WTC11 (cell line): ENCODE data around the gene UGT3A2. TPM values are rescaled to one million over a fixed set of nuclear protein-coding genes. Genes with fewer than 3 reads are reported as not detected.
A peak's percentile ranks its signal among the peaks of the same experiment; 100 is the strongest.

ENCODE experiments used
- ATAC-seq: fragments of 200-7000 bp; cut with Tn5 transposase; 2 replicates; pipeline ENCODE4 v1.10.0; 2021; ENCODE audit warnings: mild to moderate bottlenecking, moderate library complexity
- CTCF ChIA-PET: fragments of 300-600 bp; sonication (Branson Sonifier 250); formaldehyde crosslinking; loops from one replicate; lab custom pipeline; 2021; ENCODE audit warnings: antibody characterized with exemption; lab: Charles Lee
- POLR2A ChIA-PET: fragments of 350-600 bp; sonication (Branson Sonifier 250); formaldehyde crosslinking; loops from one replicate; lab custom pipeline; 2021; ENCODE audit warnings: antibody characterized with exemption; lab: Charles Lee
- DNase-seq: peaks from one replicate; pipeline ENCODE4 v3.0.0; 2021; ENCODE audit warnings: low spot score
- H3K27ac Mint-ChIP-seq: 2 replicates; pipeline ENCODE4 v1.8.0; 2021; ENCODE audit warnings: mixed read lengths
- H3K27me3 Mint-ChIP-seq: 2 replicates; pipeline ENCODE4 v1.8.0; 2021; ENCODE audit warnings: low read depth, mild to moderate bottlenecking, moderate library complexity, mixed read lengths
- H3K36me3 Mint-ChIP-seq: 2 replicates; pipeline ENCODE4 v1.8.0; 2021; ENCODE audit warnings: mixed read lengths
- H3K4me1 Mint-ChIP-seq: 2 replicates; pipeline ENCODE4 v1.8.0; 2022; ENCODE audit warnings: mixed read lengths
- H3K4me3 Mint-ChIP-seq: 2 replicates; pipeline ENCODE4 v1.8.0; 2021; ENCODE audit warnings: mild to moderate bottlenecking, moderate library complexity, mixed read lengths
- H3K9me3 Mint-ChIP-seq: 2 replicates; pipeline ENCODE4 v1.8.0; 2021; ENCODE audit warnings: mixed read lengths
- ATF2 ChIP-seq: sonication (generic); formaldehyde crosslinking; IDR thresholded peaks from 2 replicates; pipeline ENCODE4 v1.8.1; 2022; ENCODE audit warnings: low read depth, missing genetic modification reagents, borderline replicate concordance
- EMX1 ChIP-seq: fragments of 250-450 bp; sonication (Bioruptor Pico); IDR thresholded peaks from 2 replicates; pipeline ENCODE4 v1.8.0; 2021; ENCODE audit warnings: mild to moderate bottlenecking
- IRF1 ChIP-seq: sonication (generic); formaldehyde crosslinking; IDR thresholded peaks from 2 replicates; pipeline ENCODE4 v1.8.0; 2023; ENCODE audit warnings: missing genetic modification reagents
- KAT7 ChIP-seq: sonication (generic); formaldehyde crosslinking; IDR thresholded peaks from 2 replicates; pipeline ENCODE4 v1.8.1; 2023; ENCODE audit warnings: missing genetic modification reagents, mild to moderate bottlenecking, borderline replicate concordance
- NR1H2 ChIP-seq: sonication (generic); formaldehyde crosslinking; IDR thresholded peaks from 2 replicates; pipeline ENCODE4 v1.9.0; 2021; ENCODE audit warnings: mild to moderate bottlenecking, moderate library complexity, missing genetic modification reagents
- ZNF423 ChIP-seq: fragments of 250-450 bp; sonication (Bioruptor Pico); IDR thresholded peaks from 2 replicates; pipeline ENCODE4 v2.1.2; 2022; ENCODE audit warnings: mild to moderate bottlenecking, moderate library complexity
- total RNA-seq: library from RNA; stranded (reverse); gene quantifications from 3 replicates; pipeline ENCODE4 v1.2.3, GENCODE V29; 2021
- TF ChIP-seq, protein P1 (sequence below): sonication (generic); formaldehyde crosslinking; IDR thresholded peaks from 2 replicates; pipeline ENCODE4 v1.8.1; 2023; ENCODE audit warnings: mild to moderate bottlenecking, missing genetic modification reagents, borderline replicate concordance

Gene UGT3A2
- total RNA-seq, 1 experiment from 2014 or later: 13.6 TPM

DNA sequence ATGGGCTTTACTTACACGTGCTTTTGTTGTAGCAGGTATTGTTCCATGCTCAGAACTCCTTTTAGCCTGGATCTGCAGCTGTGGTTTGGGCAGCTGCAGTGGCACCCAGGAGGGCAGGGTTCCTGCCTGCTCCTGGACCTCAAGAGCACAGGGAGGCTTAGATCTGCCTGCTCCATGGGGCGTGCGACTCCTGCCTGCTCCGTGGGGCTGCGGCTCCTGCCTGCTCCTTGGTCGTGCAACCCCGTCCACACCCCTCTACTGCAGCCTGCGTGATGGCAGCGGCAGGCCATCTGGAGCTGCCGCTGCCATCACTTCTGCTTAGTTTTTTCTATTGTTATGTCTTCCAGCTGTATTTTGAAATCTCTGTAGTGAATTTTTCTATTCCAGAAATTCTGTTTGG is 11.7 kb upstream of the UGT3A2 start (continued):
- TF ChIP-seq, protein P1, sequence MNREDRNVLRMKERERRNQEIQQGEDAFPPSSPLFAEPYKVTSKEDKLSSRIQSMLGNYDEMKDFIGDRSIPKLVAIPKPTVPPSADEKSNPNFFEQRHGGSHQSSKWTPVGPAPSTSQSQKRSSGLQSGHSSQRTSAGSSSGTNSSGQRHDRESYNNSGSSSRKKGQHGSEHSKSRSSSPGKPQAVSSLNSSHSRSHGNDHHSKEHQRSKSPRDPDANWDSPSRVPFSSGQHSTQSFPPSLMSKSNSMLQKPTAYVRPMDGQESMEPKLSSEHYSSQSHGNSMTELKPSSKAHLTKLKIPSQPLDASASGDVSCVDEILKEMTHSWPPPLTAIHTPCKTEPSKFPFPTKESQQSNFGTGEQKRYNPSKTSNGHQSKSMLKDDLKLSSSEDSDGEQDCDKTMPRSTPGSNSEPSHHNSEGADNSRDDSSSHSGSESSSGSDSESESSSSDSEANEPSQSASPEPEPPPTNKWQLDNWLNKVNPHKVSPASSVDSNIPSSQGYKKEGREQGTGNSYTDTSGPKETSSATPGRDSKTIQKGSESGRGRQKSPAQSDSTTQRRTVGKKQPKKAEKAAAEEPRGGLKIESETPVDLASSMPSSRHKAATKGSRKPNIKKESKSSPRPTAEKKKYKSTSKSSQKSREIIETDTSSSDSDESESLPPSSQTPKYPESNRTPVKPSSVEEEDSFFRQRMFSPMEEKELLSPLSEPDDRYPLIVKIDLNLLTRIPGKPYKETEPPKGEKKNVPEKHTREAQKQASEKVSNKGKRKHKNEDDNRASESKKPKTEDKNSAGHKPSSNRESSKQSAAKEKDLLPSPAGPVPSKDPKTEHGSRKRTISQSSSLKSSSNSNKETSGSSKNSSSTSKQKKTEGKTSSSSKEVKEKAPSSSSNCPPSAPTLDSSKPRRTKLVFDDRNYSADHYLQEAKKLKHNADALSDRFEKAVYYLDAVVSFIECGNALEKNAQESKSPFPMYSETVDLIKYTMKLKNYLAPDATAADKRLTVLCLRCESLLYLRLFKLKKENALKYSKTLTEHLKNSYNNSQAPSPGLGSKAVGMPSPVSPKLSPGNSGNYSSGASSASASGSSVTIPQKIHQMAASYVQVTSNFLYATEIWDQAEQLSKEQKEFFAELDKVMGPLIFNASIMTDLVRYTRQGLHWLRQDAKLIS (CRISPR knock-in tag): no peak
- no peak for TF ChIP-seq NR1H2 (CRISPR knock-in tag)

GRCh38 chr5:36073595-36074216 is 7.0 kb upstream of the UGT3A2 start:
- no peak for TF ChIP-seq KAT7
- POLR2A ChIA-PET: interaction anchor here (0.5 kb wide), 1 partner anchor 957 kb away, joined by 6 read pairs; no protein-coding TSS in a partner anchor
- ATAC-seq: peak; percentile 99
- Mint-ChIP-seq H3K27me3 (peaks cover 6% of the 10 kb centered on the region; the same call in 1 of the 2 replicates), H3K4me3 (no peak overlapping the region), H3K4me1 (peaks cover 17% of the 10 kb centered on the region), H3K27ac (no peak overlapping the region), H3K36me3 (no peaks in the 10 kb centered on the region), H3K9me3 (no peaks in the 10 kb centered on the region)
- peak; percentile 18 for DNase-seq
- CTCF ChIA-PET: interaction anchor here (1.2 to 1.6 kb wide), 3 partner anchors 9 to 78 kb away, joined by 3 to 8 read pairs (median 7); partner anchors contain the start of genes LMBRD2 and SKP2

GRCh38 chr5:36070687-36071571 is 4.2 kb upstream of the UGT3A2 start:
- Mint-ChIP-seq H3K4me1 (peaks cover 29% of the 10 kb centered on the region), H3K4me3 (no peak overlapping the region), H3K9me3 (no peaks in the 10 kb centered on the region), H3K36me3 (no peaks in the 10 kb centered on the region), H3K27ac (no peak overlapping the region), H3K27me3 (peaks cover 11% of the 10 kb centered on the region)
- no peak for TF ChIP-seq IRF1 (CRISPR knock-in tag)
- no peak for ATAC-seq
- no peak for DNase-seq
- ChIA-PET POLR2A (no interaction called here), CTCF (interaction anchor here (1.8 kb wide), 1 partner anchor 8 kb away, joined by 6 read pairs; no protein-coding TSS in a partner anchor)

DNA sequence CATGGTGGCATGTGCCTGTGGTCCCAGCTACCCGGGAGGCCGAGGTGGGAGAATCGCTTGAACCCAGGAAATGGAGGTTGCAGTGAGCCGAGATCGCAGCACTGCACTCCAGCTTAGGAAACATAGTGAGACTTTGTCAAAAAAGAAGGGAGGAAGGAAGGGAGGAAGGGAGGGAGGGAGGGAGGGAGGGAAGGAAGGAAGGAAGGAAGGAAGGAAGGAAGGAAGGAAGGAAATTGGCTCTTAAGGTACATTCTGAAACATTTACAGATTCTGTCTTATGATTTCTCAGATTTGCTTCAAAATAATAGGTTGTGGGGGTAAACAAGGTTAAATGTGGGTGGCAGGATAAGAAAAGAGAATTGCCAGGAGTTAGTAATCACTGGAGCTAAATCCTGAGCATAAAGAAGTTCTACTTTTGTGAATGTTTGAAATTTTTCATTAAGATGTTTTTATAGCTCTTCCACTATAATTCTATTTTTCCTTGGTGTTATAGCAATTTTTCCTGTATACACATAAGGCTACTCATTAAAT is 2.1 kb upstream of the UGT3A2 start:
- ATAC-seq: no peak

More for the DNA sequence above, 2.1 kb upstream of the UGT3A2 start:
- Mint-ChIP-seq H3K27ac (no peak overlapping the region), H3K27me3 (peaks cover 23% of the 10 kb centered on the region), H3K9me3 (no peaks in the 10 kb centered on the region), H3K36me3 (peaks cover 6% of the 10 kb centered on the region; the same call in 1 of the 2 replicates), H3K4me1 (peaks cover 21% of the 10 kb centered on the region), H3K4me3 (no peak overlapping the region)
- POLR2A ChIA-PET: no interaction called here
- TF ChIP-seq ATF2 (CRISPR knock-in tag) (no peak), ZNF423 (no peak), EMX1 (no peak)
- no peak for DNase-seq
- CTCF ChIA-PET: interaction anchor here (4.9 kb wide), 1 partner anchor 11 kb away, joined by 70 read pairs; no protein-coding TSS in a partner anchor
